Measurements from ENCODE around the gene SP6. TPM values are rescaled to one million over a fixed set of nuclear protein-coding genes. Genes with fewer than 3 reads are reported as not detected.
A peak's percentile ranks its signal among the peaks of the same experiment; 100 is the strongest.

SP6 gene
- total RNA-seq, 1 experiment from 2014 or later, result 10.8 TPM

DNA sequence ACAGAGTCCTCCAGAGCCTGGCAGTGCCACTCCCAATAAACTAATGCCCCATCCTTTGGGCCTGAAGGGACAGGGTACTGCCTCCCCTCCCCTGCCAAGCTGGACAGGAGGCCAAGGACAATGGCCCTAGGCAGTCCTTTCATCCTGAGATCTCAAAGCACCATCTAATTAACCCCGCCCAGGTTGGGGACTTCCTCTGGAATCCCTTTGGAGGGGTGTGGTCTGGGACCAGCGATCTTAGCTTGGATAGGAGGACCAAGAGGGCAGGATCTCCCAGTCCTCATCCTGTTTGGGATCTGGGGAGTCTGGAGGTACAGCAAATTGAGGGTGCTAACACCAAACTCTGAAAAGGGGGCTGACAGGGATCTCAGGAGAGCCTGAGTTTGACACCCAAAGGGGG is 18.2 kb upstream of the SP6 start:
- ChIA-PET CTCF (interaction anchor here (1.4 kb wide), 1 partner anchor 22 kb away, joined by 3 read pairs; no protein-coding TSS in a partner anchor), RAD21 (ENCODE audit: low non-redundant PET in 1 of 2, low total read pairs in 2 of 2, uncharacterized antibody in 2 of 2, unreplicated experiment in 2 of 2) (no interaction called here), POLR2A (interaction anchor here (1.5 kb wide), 1 partner anchor 26 kb away, joined by 4 read pairs; the partner anchor contains the start of gene SP2)
- H3K4me1 ChIP-seq (ENCODE audit: control insufficient read depth in 1 of 2, insufficient read depth in 2 of 2, low read length in 2 of 2), result peaks cover 6 to 21% of the 10 kb centered on the region in 2 experiments; a peak in 3 of 4 replicates
- no TSS peak for BruUV-seq (replicated peaks)
- no peaks in the 10 kb centered on the region for H3K9me3 ChIP-seq (ENCODE audit: control insufficient read depth in 1 of 2, insufficient read depth in 1 of 2, low read depth in 1 of 2, low read length in 2 of 2)
- no peaks in the 10 kb centered on the region for H3K79me2 ChIP-seq (ENCODE audit: insufficient read depth, low read length)
- H3K9me2 ChIP-seq (ENCODE audit: insufficient read depth), result no peaks in the 10 kb centered on the region
- TF ChIP-seq FOSL1 (IDR thresholded peaks at IDR 0.05; ENCODE audit: low read depth) (no peak), POLR2A (IDR thresholded peaks at IDR 0.05; ENCODE audit: borderline replicate concordance, extremely low read depth, insufficient read depth, insufficient read length) (no peak), ZFX (IDR thresholded peaks at IDR 0.05) (no peak), TCF7L2 (IDR thresholded peaks at IDR 0.05; ENCODE audit: borderline replicate concordance, extremely low read depth, insufficient read depth, insufficient read length) (peak; percentile 25)
- TF ChIP-seq, protein P1, sequence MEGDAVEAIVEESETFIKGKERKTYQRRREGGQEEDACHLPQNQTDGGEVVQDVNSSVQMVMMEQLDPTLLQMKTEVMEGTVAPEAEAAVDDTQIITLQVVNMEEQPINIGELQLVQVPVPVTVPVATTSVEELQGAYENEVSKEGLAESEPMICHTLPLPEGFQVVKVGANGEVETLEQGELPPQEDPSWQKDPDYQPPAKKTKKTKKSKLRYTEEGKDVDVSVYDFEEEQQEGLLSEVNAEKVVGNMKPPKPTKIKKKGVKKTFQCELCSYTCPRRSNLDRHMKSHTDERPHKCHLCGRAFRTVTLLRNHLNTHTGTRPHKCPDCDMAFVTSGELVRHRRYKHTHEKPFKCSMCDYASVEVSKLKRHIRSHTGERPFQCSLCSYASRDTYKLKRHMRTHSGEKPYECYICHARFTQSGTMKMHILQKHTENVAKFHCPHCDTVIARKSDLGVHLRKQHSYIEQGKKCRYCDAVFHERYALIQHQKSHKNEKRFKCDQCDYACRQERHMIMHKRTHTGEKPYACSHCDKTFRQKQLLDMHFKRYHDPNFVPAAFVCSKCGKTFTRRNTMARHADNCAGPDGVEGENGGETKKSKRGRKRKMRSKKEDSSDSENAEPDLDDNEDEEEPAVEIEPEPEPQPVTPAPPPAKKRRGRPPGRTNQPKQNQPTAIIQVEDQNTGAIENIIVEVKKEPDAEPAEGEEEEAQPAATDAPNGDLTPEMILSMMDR (IDR thresholded peaks at IDR 0.05 in 2 of 3, conservative IDR thresholded peaks at IDR 0.05 in 1 of 3; ENCODE audit: borderline replicate concordance in 1 of 3, insufficient read depth in 1 of 3, low read depth in 2 of 3, low read length in 2 of 3), result no peak
- H3K4me3 ChIP-seq (replicated peaks in 1 of 2; ENCODE audit: low read depth in 1 of 2, low read length in 2 of 2), result no peak overlapping the region
- no peak overlapping the region for H2AFZ ChIP-seq (ENCODE audit: low read depth, low read length, poor library complexity, severe bottlenecking)
- H3K27ac ChIP-seq (ENCODE audit: low read depth, low read length), result no peak overlapping the region
- ATAC-seq (no peak), DNase-seq (ENCODE audit: low read depth, low spot score) (no peak)
- intact Hi-C loops (cut with micrococcal nuclease), result no loop called here
- no peaks in the 10 kb centered on the region for H4K20me1 ChIP-seq (ENCODE audit: insufficient read depth)
- no peak overlapping the region for H3K9ac ChIP-seq (ENCODE audit: low read length)
- H3K27me3 ChIP-seq (ENCODE audit: insufficient read depth, low read length), result peaks cover 7% of the 10 kb centered on the region; the same call in 1 of the 2 replicates
- no peaks in the 10 kb centered on the region for H3K36me3 ChIP-seq (ENCODE audit: control insufficient read depth in 1 of 2, insufficient read depth in 2 of 2, low read length in 2 of 2)
- no peak overlapping the region for H3K4me2 ChIP-seq (ENCODE audit: low read length)

DNA sequence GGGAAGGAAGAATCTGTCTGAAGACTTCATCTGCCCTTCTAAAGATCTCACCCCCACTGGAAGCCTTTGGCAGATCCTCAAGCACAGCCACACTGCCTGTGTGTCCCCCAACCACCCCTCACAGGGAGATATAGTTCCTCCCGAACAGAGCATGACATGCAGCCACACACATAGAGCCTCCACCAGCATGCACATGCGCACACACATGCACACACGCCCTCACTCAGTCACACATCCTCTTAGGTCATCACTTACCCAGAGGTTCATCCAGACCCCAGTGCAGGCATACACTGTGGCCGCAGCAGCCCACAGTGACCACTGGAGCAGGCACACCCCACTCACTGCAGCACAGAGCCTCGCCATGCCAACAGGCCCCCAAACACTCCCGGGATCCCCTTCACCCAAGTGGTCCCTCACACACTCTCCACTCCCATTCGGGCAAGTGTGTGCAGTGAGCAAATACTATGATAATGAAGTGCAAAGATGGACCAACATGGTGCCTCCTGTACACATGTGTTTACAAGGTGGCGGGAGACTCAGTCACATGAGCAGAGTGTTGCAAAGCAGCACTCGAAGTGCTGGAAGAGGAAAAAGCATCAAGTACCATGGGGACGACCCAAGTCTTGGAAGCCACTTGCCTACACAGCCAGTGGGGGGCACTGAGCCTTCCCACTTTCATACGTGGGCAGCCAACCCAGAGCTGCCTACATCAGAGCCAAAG is 17.0 kb upstream of the SP6 start:
- no peaks in the 10 kb centered on the region for H3K9me3 ChIP-seq (ENCODE audit: control insufficient read depth in 1 of 2, insufficient read depth in 1 of 2, low read depth in 1 of 2, low read length in 2 of 2)
- DNase-seq (ENCODE audit: low read depth, low spot score) (no peak), ATAC-seq (0 out of 2 replicates have a peak, but pooled peaks have one; percentile 20)
- BruUV-seq (replicated peaks), result no TSS peak
- no peak overlapping the region for H2AFZ ChIP-seq (ENCODE audit: low read depth, low read length, poor library complexity, severe bottlenecking)
- H3K27me3 ChIP-seq (ENCODE audit: insufficient read depth, low read length), result peaks cover 7% of the 10 kb centered on the region; the same call in 1 of the 2 replicates
- no peaks in the 10 kb centered on the region for H3K9me2 ChIP-seq (ENCODE audit: insufficient read depth)
- H3K36me3 ChIP-seq (ENCODE audit: control insufficient read depth in 1 of 2, insufficient read depth in 2 of 2, low read length in 2 of 2), result no peaks in the 10 kb centered on the region
- no peak overlapping the region for H3K4me3 ChIP-seq (replicated peaks in 1 of 2; ENCODE audit: low read depth in 1 of 2, low read length in 2 of 2)
- no peak overlapping the region for H3K4me2 ChIP-seq (ENCODE audit: low read length)
- intact Hi-C loops (cut with micrococcal nuclease), result no loop called here
- no peaks in the 10 kb centered on the region for H3K79me2 ChIP-seq (ENCODE audit: insufficient read depth, low read length)
- POLR2A ChIA-PET, result interaction anchor here (1.5 kb wide), 1 partner anchor 28 kb away, joined by 4 read pairs; the partner anchor contains the start of gene SP2
- CTCF ChIA-PET, result no interaction called here
- RAD21 ChIA-PET (ENCODE audit: low non-redundant PET in 1 of 2, low total read pairs in 2 of 2, uncharacterized antibody in 2 of 2, unreplicated experiment in 2 of 2), result no interaction called here
- no peak overlapping the region for H3K27ac ChIP-seq (ENCODE audit: low read depth, low read length)
- H3K9ac ChIP-seq (ENCODE audit: low read length), result no peak overlapping the region
- H3K4me1 ChIP-seq (ENCODE audit: control insufficient read depth in 1 of 2, insufficient read depth in 2 of 2, low read length in 2 of 2), result peaks cover 11 to 26% of the 10 kb centered on the region in 2 experiments
- H4K20me1 ChIP-seq (ENCODE audit: insufficient read depth), result no peaks in the 10 kb centered on the region
- TF ChIP-seq SIN3A (IDR thresholded peaks at IDR 0.05; ENCODE audit: low read depth), result no peak
- no peak for TF ChIP-seq SRF (IDR thresholded peaks at IDR 0.05; ENCODE audit: low read depth)
- TF ChIP-seq CEBPB (IDR thresholded peaks at IDR 0.05; ENCODE audit: low read depth), result no peak
- TF ChIP-seq, protein P2, sequence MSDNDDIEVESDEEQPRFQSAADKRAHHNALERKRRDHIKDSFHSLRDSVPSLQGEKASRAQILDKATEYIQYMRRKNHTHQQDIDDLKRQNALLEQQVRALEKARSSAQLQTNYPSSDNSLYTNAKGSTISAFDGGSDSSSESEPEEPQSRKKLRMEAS (IDR thresholded peaks at IDR 0.05), result no peak
- no peak for TF ChIP-seq FOSL1 (IDR thresholded peaks at IDR 0.05; ENCODE audit: low read depth)
- no peak for TF ChIP-seq TCF7L2 (IDR thresholded peaks at IDR 0.05; ENCODE audit: borderline replicate concordance, extremely low read depth, insufficient read depth, insufficient read length)
- no peak for TF ChIP-seq POLR2A (IDR thresholded peaks at IDR 0.05; ENCODE audit: borderline replicate concordance, extremely low read depth, insufficient read depth, insufficient read length)
- TF ChIP-seq ZNF274 (IDR thresholded peaks at IDR 0.05; ENCODE audit: low read depth, low read length), result no peak
- no peak for TF ChIP-seq EZH2 (IDR thresholded peaks at IDR 0.05)
- no peak for TF ChIP-seq EGR1 (IDR thresholded peaks at IDR 0.05; ENCODE audit: low read depth)
- TF ChIP-seq, protein P1 (IDR thresholded peaks at IDR 0.05 in 2 of 3, conservative IDR thresholded peaks at IDR 0.05 in 1 of 3; ENCODE audit: borderline replicate concordance in 1 of 3, insufficient read depth in 1 of 3, low read depth in 2 of 3, low read length in 2 of 3), result no peak
- no peak for TF ChIP-seq SP1 (IDR thresholded peaks at IDR 0.05; ENCODE audit: low read depth)
- no peak for TF ChIP-seq JUND (IDR thresholded peaks at IDR 0.05)
- TF ChIP-seq EZH2phosphoT487 (IDR thresholded peaks at IDR 0.05; ENCODE audit: borderline replicate concordance), result no peak
- no peak for TF ChIP-seq CBX3 (IDR thresholded peaks at IDR 0.05; ENCODE audit: low read depth)

Measured in HCT116 (cell line).